ENCODE measurements around the gene ARMC2. TPM values are rescaled to one million over a fixed set of nuclear protein-coding genes. Genes with fewer than 3 reads are reported as not detected.
A peak's percentile ranks its signal among the peaks of the same experiment; 100 is the strongest.
"Not testable (repeated sequence)": the region's sequence is repeated elsewhere in the genome, so short reads cannot be mapped to it uniquely, and the experiment has no call there.

The ARMC2 gene
- total RNA-seq, 1 donor from 2014 or later = 10.1 TPM

DNA sequence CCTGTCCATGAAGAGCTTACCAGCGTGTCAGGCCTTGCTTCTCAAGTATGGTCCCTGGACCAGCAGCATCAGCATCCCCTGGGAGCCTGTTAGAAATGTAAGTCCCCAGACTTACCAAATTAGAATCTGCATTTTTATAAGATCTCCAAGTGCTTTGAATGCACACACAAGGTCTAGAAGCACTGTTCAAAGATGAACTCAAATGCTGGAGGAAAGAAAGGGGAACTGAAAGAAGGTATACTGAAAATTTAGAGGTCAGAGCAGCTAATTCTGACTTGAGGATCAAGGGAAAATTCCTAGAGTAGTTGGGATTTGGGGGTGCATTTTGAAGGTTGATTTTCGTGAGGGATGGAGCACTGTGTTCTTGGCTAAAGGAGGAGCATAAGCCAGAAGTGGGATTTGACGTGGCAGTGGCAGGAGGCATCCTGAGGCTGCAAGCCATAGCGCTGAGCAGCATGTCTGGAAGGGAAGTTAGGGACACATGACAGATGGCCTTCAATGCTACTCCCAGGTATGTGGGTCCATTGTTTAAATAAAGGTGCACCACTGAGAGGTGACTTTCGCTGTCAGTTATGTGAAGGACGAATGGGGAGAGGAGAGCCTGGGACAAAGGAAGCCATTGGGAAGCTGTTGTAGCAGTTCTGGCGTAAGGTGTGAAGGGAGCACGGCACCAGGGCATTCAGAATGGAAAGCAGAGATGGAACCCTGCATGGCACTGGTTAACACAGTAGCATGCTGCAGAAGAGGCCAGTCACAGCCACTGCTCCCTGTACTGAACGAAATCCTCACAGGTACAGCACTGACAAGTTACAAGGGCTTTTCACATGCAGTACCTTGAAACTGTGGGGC, 36.2 kb downstream of the ARMC2 start:
- Mint-ChIP-seq H3K27me3 (ENCODE audit: low read depth) (no peaks in the 10 kb centered on the region), H3K4me3 (no peak overlapping the region), H3K27ac (ENCODE audit: unreplicated experiment) (peak overlapping the region; percentile 31), H3K9me3 (no peaks in the 10 kb centered on the region), H3K36me3 (ENCODE audit: low read depth) (peaks cover 22% of the 10 kb centered on the region), H3K4me1 (no peaks in the 10 kb centered on the region)
- TF ChIP-seq, protein P1, sequence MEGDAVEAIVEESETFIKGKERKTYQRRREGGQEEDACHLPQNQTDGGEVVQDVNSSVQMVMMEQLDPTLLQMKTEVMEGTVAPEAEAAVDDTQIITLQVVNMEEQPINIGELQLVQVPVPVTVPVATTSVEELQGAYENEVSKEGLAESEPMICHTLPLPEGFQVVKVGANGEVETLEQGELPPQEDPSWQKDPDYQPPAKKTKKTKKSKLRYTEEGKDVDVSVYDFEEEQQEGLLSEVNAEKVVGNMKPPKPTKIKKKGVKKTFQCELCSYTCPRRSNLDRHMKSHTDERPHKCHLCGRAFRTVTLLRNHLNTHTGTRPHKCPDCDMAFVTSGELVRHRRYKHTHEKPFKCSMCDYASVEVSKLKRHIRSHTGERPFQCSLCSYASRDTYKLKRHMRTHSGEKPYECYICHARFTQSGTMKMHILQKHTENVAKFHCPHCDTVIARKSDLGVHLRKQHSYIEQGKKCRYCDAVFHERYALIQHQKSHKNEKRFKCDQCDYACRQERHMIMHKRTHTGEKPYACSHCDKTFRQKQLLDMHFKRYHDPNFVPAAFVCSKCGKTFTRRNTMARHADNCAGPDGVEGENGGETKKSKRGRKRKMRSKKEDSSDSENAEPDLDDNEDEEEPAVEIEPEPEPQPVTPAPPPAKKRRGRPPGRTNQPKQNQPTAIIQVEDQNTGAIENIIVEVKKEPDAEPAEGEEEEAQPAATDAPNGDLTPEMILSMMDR (conservative IDR thresholded peaks at IDR 0.05) = no peak
- DNase-seq (ENCODE audit: low read depth, low spot score) = no peak

DNA sequence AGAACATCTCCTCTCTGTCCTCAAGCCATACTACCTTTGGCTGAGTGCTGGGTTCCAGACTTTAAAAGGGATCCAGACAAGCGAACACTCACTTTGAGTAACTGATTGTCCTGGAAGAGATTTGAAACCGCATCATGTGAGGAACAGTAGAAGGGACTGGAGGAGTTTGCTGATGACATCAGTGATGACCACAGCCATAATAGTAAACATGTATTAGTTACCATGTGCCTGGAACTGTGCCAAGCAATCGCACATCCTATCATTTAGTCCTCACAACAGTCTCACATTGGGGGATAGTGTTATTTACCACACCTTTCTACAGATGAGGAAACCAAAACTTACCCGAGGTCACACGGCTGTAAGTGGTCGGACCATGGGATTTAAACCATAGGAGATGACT, 39.8 kb downstream of the ARMC2 start:
- peaks cover 5% of the 10 kb centered on the region for H3K36me3 Mint-ChIP-seq (ENCODE audit: low read depth)
- peaks cover under 1% of the 10 kb centered on the region for H3K4me1 Mint-ChIP-seq
- no peak overlapping the region for H3K4me3 Mint-ChIP-seq
- H3K27ac Mint-ChIP-seq (ENCODE audit: unreplicated experiment) = no peak overlapping the region
- no peaks in the 10 kb centered on the region for H3K9me3 Mint-ChIP-seq
- TF ChIP-seq, protein P1 (conservative IDR thresholded peaks at IDR 0.05) = no peak
- no peak for DNase-seq (ENCODE audit: low read depth, low spot score)
- no peaks in the 10 kb centered on the region for H3K27me3 Mint-ChIP-seq (ENCODE audit: low read depth)

DNA sequence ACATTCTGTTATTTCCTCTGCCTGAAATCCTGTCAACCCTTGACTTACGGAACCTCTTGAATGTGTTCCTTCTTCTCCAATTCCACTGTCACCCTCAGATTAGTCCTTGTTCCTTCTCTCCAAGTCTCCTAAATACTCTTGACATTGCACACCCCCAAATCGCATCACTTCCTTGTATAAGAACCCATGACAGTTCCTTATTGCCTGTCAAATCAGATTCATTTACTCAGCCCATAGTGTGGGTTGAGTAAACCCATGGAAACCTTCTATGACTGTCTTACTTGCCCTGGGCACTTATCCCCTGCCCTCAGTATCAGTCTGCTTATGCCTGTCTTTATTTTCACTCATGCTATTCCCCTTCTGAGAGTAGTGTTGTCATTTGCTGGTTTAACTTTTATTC, 40.5 kb downstream of the ARMC2 start:
- Mint-ChIP-seq H3K36me3 (ENCODE audit: low read depth) (peaks cover 3% of the 10 kb centered on the region), H3K27ac (ENCODE audit: unreplicated experiment) (no peak overlapping the region), H3K9me3 (no peaks in the 10 kb centered on the region), H3K4me1 (peaks cover 6% of the 10 kb centered on the region), H3K4me3 (no peak overlapping the region), H3K27me3 (ENCODE audit: low read depth) (no peaks in the 10 kb centered on the region)
- TF ChIP-seq, protein P1 (conservative IDR thresholded peaks at IDR 0.05) = no peak
- DNase-seq (ENCODE audit: low read depth, low spot score) = no peak

DNA sequence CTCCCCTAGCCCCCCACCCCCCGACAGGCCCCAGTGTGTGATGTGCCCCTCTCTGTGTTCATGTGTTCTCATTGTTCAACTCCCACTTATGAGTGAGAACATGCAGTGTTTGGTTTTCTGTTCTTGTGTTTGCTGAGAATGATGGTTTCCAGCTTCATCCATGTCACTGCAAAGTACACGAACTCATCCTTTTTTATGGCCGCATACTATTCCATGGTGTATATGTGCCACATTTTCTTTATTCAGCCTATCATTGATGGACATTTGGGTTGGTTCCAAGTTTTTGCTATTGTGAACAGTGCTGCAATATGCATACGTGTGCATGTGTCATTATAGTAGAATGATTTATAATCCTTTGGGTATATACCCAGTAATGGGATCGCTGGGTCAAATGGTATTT, 42.7 kb downstream of the ARMC2 start:
- H3K4me1 Mint-ChIP-seq; H3K27me3 Mint-ChIP-seq (ENCODE audit: low read depth); H3K36me3 Mint-ChIP-seq (ENCODE audit: low read depth); H3K4me3 Mint-ChIP-seq; H3K27ac Mint-ChIP-seq (ENCODE audit: unreplicated experiment); H3K9me3 Mint-ChIP-seq; DNase-seq (ENCODE audit: low read depth, low spot score): not testable (repeated sequence)

DNA sequence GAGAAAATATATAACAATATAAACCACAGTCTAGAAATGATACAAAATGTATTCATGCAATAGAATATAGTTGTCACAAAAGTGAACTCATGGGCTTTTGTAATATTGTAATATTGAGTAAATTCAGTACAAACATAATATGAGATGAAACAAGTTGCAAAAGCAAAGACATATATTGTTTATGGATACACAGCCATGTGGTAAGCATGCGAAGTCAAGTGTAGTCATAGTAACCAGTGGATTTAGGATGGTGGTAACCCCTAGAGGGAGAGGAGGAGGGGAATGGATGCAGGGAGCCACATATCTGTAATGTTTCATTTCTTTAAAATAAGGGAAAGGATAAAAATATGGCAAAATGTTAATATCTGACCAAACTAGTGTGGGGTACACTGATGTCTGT, 47.3 kb downstream of the ARMC2 start:
- no peak overlapping the region for H3K27ac Mint-ChIP-seq (ENCODE audit: unreplicated experiment)
- no peaks in the 10 kb centered on the region for H3K27me3 Mint-ChIP-seq (ENCODE audit: low read depth)
- H3K4me1 Mint-ChIP-seq = peaks cover 6% of the 10 kb centered on the region

More for the DNA sequence above, 47.3 kb downstream of the ARMC2 start:
- DNase-seq (ENCODE audit: low read depth, low spot score) = no peak
- H3K36me3 Mint-ChIP-seq (ENCODE audit: low read depth) = no peaks in the 10 kb centered on the region
- no peak overlapping the region for H3K4me3 Mint-ChIP-seq
- H3K9me3 Mint-ChIP-seq = no peaks in the 10 kb centered on the region
- TF ChIP-seq, protein P1 (conservative IDR thresholded peaks at IDR 0.05) = no peak

Measured in neural crest cell (in vitro differentiated cells).